Lower leg skin (tissue), 4 donors: ENCODE results near the gene CCNT2. TPM values are rescaled to one million over a fixed set of nuclear protein-coding genes. Genes with fewer than 3 reads are reported as not detected.
"Not testable (repeated sequence)": the region's sequence is repeated elsewhere in the genome, so short reads cannot be mapped to it uniquely, and the experiment has no call there.

ENCODE experiments used
- DNase-seq, 2 donors: peaks; one replicate each; pipeline ENCODE4 v3.0.0-alpha.2; 2019; ENCODE audit warnings: low spot score in 2 of 2
- H3K4me3 ChIP-seq: fragments of 200-600 bp; sonication (generic); 2 replicates; pipeline ENCODE4 v1.5.1; 2017; ENCODE audit warnings: mild to moderate bottlenecking, low read depth; ENCODE audit not compliant: poor library complexity, severe bottlenecking
- CTCF ChIP-seq, 3 donors: fragments of 450-650 bp; IDR thresholded peaks; one replicate each; pipeline ENCODE4 v1.5.1; 2016; ENCODE audit warnings: antibody characterized with exemption in 3 of 3, mild to moderate bottlenecking in 3 of 3, moderate library complexity in 2 of 3
- POLR2A ChIP-seq, 2 donors: fragments of 450-650 bp; IDR thresholded peaks; one replicate each; pipeline ENCODE4 v1.6.1; 2016 to 2017; ENCODE audit warnings: antibody characterized with exemption in 2 of 2, mild to moderate bottlenecking in 1 of 2, moderate library complexity in 1 of 2
- WGBS, 2 donors: methylation state at CpG; one replicate each; pipeline ENCODE4 v1.1.5; 2018; 5-methylcytosine and 5-hydroxymethylcytosine counted together
- intact Hi-C: fragments of 100-400 bp; cut with DNase I; formaldehyde crosslinking; loops from one replicate; pipeline ENCODE4 v1.15.0; 2023; ENCODE audit warnings: low total_unique reads
- total RNA-seq, 4 donors: library from RNA; depleted of rRNA; stranded (reverse); fragments of >200 nt; gene quantifications; one replicate each; pipeline ENCODE4 v1.1.0, GENCODE V29; 2016

CCNT2 gene
- total RNA-seq, 4 donors from 2014 or later = 26.2 to 43.1 (median 30.6) TPM

DNA sequence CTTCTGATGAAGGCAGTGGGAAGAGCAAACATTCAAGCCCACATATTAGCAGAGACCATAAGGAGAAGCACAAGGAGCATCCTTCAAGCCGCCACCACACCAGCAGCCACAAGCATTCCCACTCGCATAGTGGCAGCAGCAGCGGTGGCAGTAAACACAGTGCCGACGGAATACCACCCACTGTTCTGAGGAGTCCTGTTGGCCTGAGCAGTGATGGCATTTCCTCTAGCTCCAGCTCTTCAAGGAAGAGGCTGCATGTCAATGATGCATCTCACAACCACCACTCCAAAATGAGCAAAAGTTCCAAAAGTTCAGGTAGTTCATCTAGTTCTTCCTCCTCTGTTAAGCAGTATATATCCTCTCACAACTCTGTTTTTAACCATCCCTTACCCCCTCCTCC lies 35.4 kb downstream of the CCNT2 start:
- 97% methylated on average over 5 of the region's 5 CpGs for WGBS, 2 donors
- intact Hi-C loops = no loop called here
- TF ChIP-seq POLR2A (IDR thresholded peaks at IDR 0.05) (no peak), CTCF (IDR thresholded peaks at IDR 0.05) (no peak)
- DNase-seq = no peak
- H3K4me3 ChIP-seq = no peak overlapping the region

DNA sequence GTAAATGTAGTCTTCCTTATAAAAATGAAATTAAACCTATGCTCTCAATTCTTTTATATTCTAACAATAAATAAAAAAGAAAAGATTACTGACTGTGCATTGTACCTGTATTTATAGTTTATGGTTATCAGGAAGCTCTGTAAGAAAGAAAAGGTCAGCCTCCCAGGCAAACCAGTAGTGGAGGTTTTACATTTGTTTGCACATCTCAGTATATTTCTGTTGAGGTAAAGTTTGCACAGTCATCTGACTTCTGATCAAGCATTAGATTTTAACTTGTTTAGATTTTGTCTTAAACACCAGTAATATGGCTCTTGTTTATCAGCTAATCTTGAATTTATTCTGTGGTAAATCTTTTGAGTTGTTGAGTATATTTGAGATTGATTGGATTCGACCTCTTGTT lies 37.1 kb downstream of the CCNT2 start:
- no peak for DNase-seq
- WGBS, 2 donors = 53 to 92% methylated on average over 1 of the region's 1 CpG
- intact Hi-C loops = no loop called here
- TF ChIP-seq POLR2A (IDR thresholded peaks at IDR 0.05) (no peak), CTCF (IDR thresholded peaks at IDR 0.05) (no peak)
- no peak overlapping the region for H3K4me3 ChIP-seq

GRCh38 chr2:134957477-134957876 lies 38.9 kb downstream of the CCNT2 start:
- TF ChIP-seq CTCF (IDR thresholded peaks at IDR 0.05) = no peak
- TF ChIP-seq POLR2A (IDR thresholded peaks at IDR 0.05) = no peak
- intact Hi-C loops = no loop called here
- no peak overlapping the region for H3K4me3 ChIP-seq
- 90 to 95% methylated on average over 5 of the region's 5 CpGs for WGBS, 2 donors
- DNase-seq = no peak

GRCh38 chr2:134967166-134967565 lies 48.5 kb downstream of the CCNT2 start:
- intact Hi-C loops, H3K4me3 ChIP-seq, DNase-seq: not testable (repeated sequence)
- WGBS, 2 donors = 82 to 92% methylated on average over 10 of the region's 10 CpGs

DNA sequence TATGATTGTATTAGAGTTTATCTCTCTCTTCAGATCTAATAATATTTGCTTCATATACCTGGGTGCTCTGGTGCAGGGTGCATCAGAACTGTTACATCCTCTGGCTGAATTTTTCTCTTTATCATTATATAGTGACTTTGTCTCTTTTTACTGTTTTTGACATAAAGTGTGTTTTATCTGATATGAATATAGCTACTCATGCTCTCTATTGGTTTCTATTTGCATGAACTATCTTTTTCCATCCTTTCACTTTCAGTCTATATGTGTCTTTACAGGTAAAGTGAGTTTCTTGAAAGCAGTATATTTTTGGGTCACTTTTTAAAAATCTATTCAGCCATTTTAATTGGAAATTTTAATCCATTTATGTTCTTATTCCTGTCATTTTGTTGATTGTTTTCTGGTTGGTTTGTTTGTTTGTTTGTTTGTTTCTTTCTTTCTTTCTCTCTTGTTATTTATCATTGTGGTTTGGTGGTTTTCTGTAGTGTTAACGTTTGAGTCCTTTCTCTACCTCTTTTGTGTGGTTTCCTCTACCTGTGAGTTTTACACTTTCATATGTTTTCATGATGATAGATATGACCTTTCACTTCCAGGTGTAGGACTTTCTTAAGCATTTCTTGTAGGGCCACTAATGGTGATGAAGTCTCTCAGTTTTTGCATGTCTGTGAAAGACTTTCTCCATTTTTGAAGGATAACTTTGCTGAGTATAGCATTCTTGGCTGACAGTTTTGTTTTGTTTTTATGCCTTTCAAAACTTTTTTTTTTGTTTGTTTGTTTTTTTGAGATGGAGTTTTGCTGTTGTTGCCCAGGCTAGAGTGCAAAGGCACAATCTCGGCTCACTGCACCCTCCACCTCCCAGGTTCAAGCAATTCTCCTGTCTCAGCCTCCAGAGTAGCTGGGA lies 54.9 kb downstream of the CCNT2 start:
- TF ChIP-seq CTCF (IDR thresholded peaks at IDR 0.05) (no peak), POLR2A (IDR thresholded peaks at IDR 0.05) (no peak)
- intact Hi-C loops = loop anchor here (5.0 kb wide), 1 partner anchor 139 kb away; no protein-coding TSS in a partner anchor
- DNase-seq = no peak
- no peak overlapping the region for H3K4me3 ChIP-seq
- WGBS, 2 donors = 80 to 82% methylated on average over 2 of the region's 2 CpGs

- no peak overlapping the region for H3K4me3 ChIP-seq
- 63 to 83% methylated on average over 1 to 5 of the region's 6 CpGs for WGBS, 2 donors
- intact Hi-C loops = no loop called here
- DNase-seq = no peak
- no peak for TF ChIP-seq POLR2A (IDR thresholded peaks at IDR 0.05)
- no peak for TF ChIP-seq CTCF (IDR thresholded peaks at IDR 0.05)
These were observed 56.8 kb downstream of the CCNT2 start for GRCh38 chr2:134975281-134976009.
